Kidney capillary endothelial cell (primary cell): Measurements from ENCODE around the gene VCPKMT.

ENCODE experiments used
- DNase-seq: peaks from one replicate; pipeline ENCODE4 v3.0.0-alpha.2; 2018; ENCODE audit warnings: low spot score

The VCPKMT gene

GRCh38 chr14:50116181-50116956 is at the start of gene VCPKMT:
TSS of gene VCPKMT (minus strand) at chr14:50116572. CDS start at chr14:50116552, 20 bp downstream.
- DNase-seq, result peak; percentile 88

GRCh38 chr14:50156111-50156510 is 39.7 kb upstream of the VCPKMT start:
- DNase-seq, result no peak

GRCh38 chr14:50148799-50149198 is 32.4 kb upstream of the VCPKMT start:
- DNase-seq, result no peak

GRCh38 chr14:50139192-50139591 is 22.8 kb upstream of the VCPKMT start:
- no peak for DNase-seq

- DNase-seq, result no peak
Measured at GRCh38 chr14:50127802-50128201, 11.4 kb upstream of the VCPKMT start.

GRCh38 chr14:50123062-50123461 is 6.7 kb upstream of the VCPKMT start:
- DNase-seq, result no peak

- DNase-seq, result no peak
Measured at GRCh38 chr14:50122291-50122690, 5.9 kb upstream of the VCPKMT start.

GRCh38 chr14:50121486-50121885 is 5.1 kb upstream of the VCPKMT start:
- DNase-seq, result no peak

GRCh38 chr14:50117456-50117855 is 1.1 kb upstream of the VCPKMT start:
- no peak for DNase-seq

- DNase-seq, result no peak
Measured at GRCh38 chr14:50116966-50117365, 594 bp upstream of the VCPKMT start.

GRCh38 chr14:50113381-50114035 is 2.9 kb downstream of the VCPKMT start:
- no peak for DNase-seq

- no peak for DNase-seq
Measured at GRCh38 chr14:50110323-50111037, 5.9 kb downstream of the VCPKMT start.

- peak; percentile 37 for DNase-seq
Measured at GRCh38 chr14:50109342-50109741, 7.0 kb downstream of the VCPKMT start.

- DNase-seq, result no peak
Measured at GRCh38 chr14:50107850-50108249, 8.5 kb downstream of the VCPKMT start.

GRCh38 chr14:50106178-50106577 is 10.2 kb downstream of the VCPKMT start:
- no peak for DNase-seq

GRCh38 chr14:50103558-50103957 is 12.8 kb downstream of the VCPKMT start:
- no peak for DNase-seq

GRCh38 chr14:50101417-50101816 is 15.0 kb downstream of the VCPKMT start:
- DNase-seq, result no peak

GRCh38 chr14:50100805-50101204 is 15.6 kb downstream of the VCPKMT start:
- DNase-seq, result no peak

GRCh38 chr14:50099335-50099734 is 17.0 kb downstream of the VCPKMT start:
- no peak for DNase-seq

- no peak for DNase-seq
Measured at GRCh38 chr14:50095895-50096294, 20.5 kb downstream of the VCPKMT start.

GRCh38 chr14:50094056-50094755 is 22.2 kb downstream of the VCPKMT start:
- DNase-seq, result no peak

- DNase-seq, result no peak
Measured at GRCh38 chr14:50093496-50093895, 22.9 kb downstream of the VCPKMT start.
